A673 (cell line): Measurements from ENCODE around the gene ENPP5.

ENCODE experiments used
- CTCF ChIP-seq: fragments of 300-800, 200-600 bp; sonication (generic); conservative IDR thresholded peaks from 2 replicates; pipeline ENCODE4 v1.5.1; 2017; ENCODE audit warnings: low read depth, mild to moderate bottlenecking, antibody characterized with exemption, low read length, moderate library complexity, mixed read lengths
- EZH2 ChIP-seq: fragments of 200-600 bp; sonication (generic); IDR thresholded peaks from 2 replicates; pipeline ENCODE4 v1.6.1; 2017; ENCODE audit warnings: borderline replicate concordance, low read depth, mild to moderate bottlenecking, mixed read lengths, antibody characterized with exemption, low read length; ENCODE audit not compliant: poor library complexity, severe bottlenecking

- TF ChIP-seq CTCF (no peak), EZH2 (no peak)
Measured at GRCh38 chr6:46118157-46118556, 52.6 kb downstream of the ENPP5 start.
